Psoas muscle (tissue), 8 donors: ENCODE measurements around the gene COPS2. TPM values are rescaled to one million over a fixed set of nuclear protein-coding genes. Genes with fewer than 3 reads are reported as not detected.

ENCODE experiments used
- ATAC-seq, 4 donors: fragments of 200-7000 bp; cut with Tn5 transposase; one replicate each; pipeline ENCODE4 v1.9.1; 2020; ENCODE audit warnings: moderate library complexity in 3 of 4, mild to moderate bottlenecking in 2 of 4
- DNase-seq, 2 donors: peaks; one replicate each; pipeline ENCODE4 v3.0.0-alpha.2; 2020
- H3K27ac ChIP-seq: fragments of 200-600 bp; one replicate; pipeline ENCODE4 v1.8.0; 2022
- H3K27me3 ChIP-seq, 3 donors: fragments of 200-600 bp in 1 of 3; one replicate each; pipeline versions ENCODE4 v1.6.1 to v1.8.0; 2013 to 2022; ENCODE audit warnings: low read length in 2 of 3, mild to moderate bottlenecking in 2 of 3, moderate library complexity in 1 of 3; ENCODE audit not compliant: insufficient read depth in 3 of 3
- H3K36me3 ChIP-seq, 2 donors: fragments of 200-600 bp in 1 of 2; one replicate each; pipeline versions ENCODE4 v1.6.1 to v1.8.0; 2013 to 2022; ENCODE audit warnings: low read depth in 1 of 2, mild to moderate bottlenecking in 1 of 2, moderate library complexity in 1 of 2; ENCODE audit not compliant: insufficient read depth in 1 of 2
- H3K4me1 ChIP-seq: fragments of 200-600 bp; one replicate; pipeline ENCODE4 v1.8.0; 2022
- H3K4me3 ChIP-seq: fragments of 200-600 bp; one replicate; pipeline ENCODE4 v1.8.0; 2022; ENCODE audit warnings: mild to moderate bottlenecking
- H3K9me3 ChIP-seq: fragments of 200-600 bp; one replicate; pipeline ENCODE4 v1.8.0; 2022
- CTCF ChIP-seq: fragments of 200-600 bp; IDR thresholded peaks from one replicate; pipeline ENCODE4 v1.8.0; 2022; ENCODE audit warnings: antibody characterized with exemption
- WGBS, 3 donors: extraction: QIAGEN DNeasy Blood & Tissue Kit; methylation state at CpG; one replicate each; pipeline versions ENCODE4 v1.1.6 to v1.1.7; 2013; 5-methylcytosine and 5-hydroxymethylcytosine counted together
- intact Hi-C, 2 donors: fragments of 100-400 bp; cut with DNase I; formaldehyde crosslinking; loops; one replicate each; pipeline versions ENCODE4 v1.11.0 to v1.14.2; 2022
- polyA plus RNA-seq, 3 donors: library from polyadenylated mRNA; stranded (reverse); fragments of 200-250 nt; gene quantifications; one replicate each; pipeline ENCODE4 v1.2.3, GENCODE V29; 2013
- total RNA-seq, 4 donors: library from RNA; stranded (reverse); fragmentation: NEBNext Ultra II Directional in 2 of 4; extraction: Animal tissue kit (Norgen Biotek cat#: 25700) in 2 of 4; gene quantifications; one replicate each; pipeline versions ENCODE4 v1.2.1 to v1.2.4, GENCODE V29; 2021 to 2023
- donor health status: healthy with polysubstance abuse.
- donor health status: DM: no; HTN: no; CAD: no; lungs with moderate emphysema.
- donor health status: Bipolar disorder and iron deficiency.
- donor health status: healthy.
- donor health status: DM: yes; HTN: yes; CAD: no.
- donor health status: DM: no; HTN: no; CAD: no.
- donor health status: DM: no; HTN: no; CAD: no.
- donor health status: DM: yes; HTN: yes; CAD: no.

The COPS2 gene
- total and polyA plus RNA-seq, 7 donors = 95.6 to 243 (median 130) TPM

- Histone ChIP-seq H3K4me3 (no peak overlapping the region), H3K4me1 (no peaks in the 10 kb centered on the region), H3K27me3 (no peaks in the 10 kb centered on the region), H3K27ac (no peak overlapping the region), H3K9me3 (no peaks in the 10 kb centered on the region), H3K36me3 (peaks cover 6 to 100% of the 10 kb centered on the region in 2 donors)
- no peak for DNase-seq
- WGBS, 3 donors = 75 to 78% (median 75%) methylated on average over 5 of the region's 5 CpGs
- intact Hi-C loops = loop anchor here (5.0 to 10.0 kb wide), 2 partner anchors 110 to 143 kb away; no protein-coding TSS in a partner anchor
- TF ChIP-seq CTCF = no peak
- ATAC-seq = no peak
Observed at GRCh38 chr15:49134683-49135341, 20.6 kb downstream of the COPS2 start.

- Histone ChIP-seq H3K9me3 (no peaks in the 10 kb centered on the region), H3K36me3 (peaks cover 6 to 100% of the 10 kb centered on the region in 2 donors), H3K27ac (no peak overlapping the region), H3K27me3 (no peaks in the 10 kb centered on the region), H3K4me3 (no peak overlapping the region), H3K4me1 (no peaks in the 10 kb centered on the region)
- ATAC-seq = no peak
- no peak for DNase-seq
- no peak for TF ChIP-seq CTCF
- intact Hi-C loops = loop anchor here (5.0 to 10.0 kb wide), 2 partner anchors 107 to 139 kb away; no protein-coding TSS in a partner anchor
- WGBS, 3 donors = 54 to 61% (median 58%) methylated on average over 3 of the region's 3 CpGs
Observed at GRCh38 chr15:49131403-49131802, 24.0 kb downstream of the COPS2 start.

- intact Hi-C loops = no loop called here
Observed at GRCh38 chr15:49124371-49124770, 31.0 kb downstream of the COPS2 start.

GRCh38 chr15:49122541-49123062 is 32.8 kb downstream of the COPS2 start:
- H3K4me3 ChIP-seq = no peak overlapping the region
- ATAC-seq (no peak), DNase-seq (no peak)
- H3K36me3 ChIP-seq = peaks cover 0 to 37% of the 10 kb centered on the region in 2 donors
- intact Hi-C loops = no loop called here
- no peaks in the 10 kb centered on the region for H3K9me3 ChIP-seq
- TF ChIP-seq CTCF = no peak
- 79 to 86% (median 84%) methylated on average over 1 of the region's 1 CpG for WGBS, 3 donors
- H3K27ac ChIP-seq = no peak overlapping the region
- no peaks in the 10 kb centered on the region for H3K4me1 ChIP-seq
- H3K27me3 ChIP-seq = no peaks in the 10 kb centered on the region

More at GRCh38 chr15:49124371-49124770, 31.0 kb downstream of the COPS2 start:
- H3K27me3 ChIP-seq = no peaks in the 10 kb centered on the region
- DNase-seq (no peak), ATAC-seq (no peak)
- no peaks in the 10 kb centered on the region for H3K9me3 ChIP-seq
- 66 to 92% (median 66%) methylated on average over 2 of the region's 2 CpGs for WGBS, 3 donors
- no peaks in the 10 kb centered on the region for H3K4me1 ChIP-seq
- no peak overlapping the region for H3K4me3 ChIP-seq
- peaks cover 0 to 54% of the 10 kb centered on the region in 2 donors for H3K36me3 ChIP-seq
- TF ChIP-seq CTCF = no peak
- no peak overlapping the region for H3K27ac ChIP-seq
